Caco-2 (cell line): Measurements from ENCODE around the gene LY9. TPM values are rescaled to one million over a fixed set of nuclear protein-coding genes. Genes with fewer than 3 reads are reported as not detected.

ENCODE experiments used
- BruUV-seq: library from RNA; stranded (reverse); fragments of 400-500 nt; replicated peaks from 2 replicates; lab custom pipeline; 2021; lab: Mats Ljungman, UMichigan
- CTCF ChIA-PET: fragments of 300-600 bp; sonication (Branson Sonifier 250); formaldehyde crosslinking; loops from one replicate; lab custom pipeline; 2022; ENCODE audit warnings: antibody characterized with exemption; lab: Charles Lee
- POLR2A ChIA-PET: fragments of 300-600 bp; sonication (Branson Sonifier 250); formaldehyde crosslinking; loops from one replicate; lab custom pipeline; 2022; ENCODE audit warnings: antibody characterized with exemption; lab: Charles Lee
- DNase-seq, 2 experiments: peaks; one replicate each; pipeline versions ENCODE4 v3.0.0 to v3.0.0-alpha.2; 2020 to 2022
- H3K27me3 ChIP-seq: replicated peaks from 2 replicates; pipeline ENCODE4 v1.6.0; 2011; ENCODE audit warnings: low read length; ENCODE audit not compliant: control insufficient read depth, insufficient read depth
- H3K36me3 ChIP-seq: 2 replicates; pipeline ENCODE4 v1.5.1; 2011; ENCODE audit warnings: low read length; ENCODE audit not compliant: control insufficient read depth, insufficient read depth
- H3K4me1 ChIP-seq: fragments of 250-450 bp; sonication (Bioruptor Pico); 2 replicates; pipeline ENCODE4 v1.5.1; 2020; ENCODE audit warnings: mild to moderate bottlenecking
- H3K4me3 ChIP-seq: 2 replicates; pipeline ENCODE4 v1.5.1; 2011; ENCODE audit warnings: low read depth, mild to moderate bottlenecking, control low read depth, low read length
- H3K9me3 ChIP-seq: fragments of 250-450 bp; sonication (Bioruptor Pico); 2 replicates; pipeline ENCODE4 v1.5.1; 2020; ENCODE audit warnings: mild to moderate bottlenecking, moderate library complexity
- H3K27ac Mint-ChIP-seq: one replicate; pipeline ENCODE4 v1.8.0; 2022; ENCODE audit warnings: mixed read lengths; ENCODE audit not compliant: unreplicated experiment
- H3K27me3 Mint-ChIP-seq: one replicate; pipeline ENCODE4 v1.8.0; 2022; ENCODE audit warnings: mixed read lengths; ENCODE audit not compliant: insufficient read depth, unreplicated experiment
- H3K36me3 Mint-ChIP-seq: one replicate; pipeline ENCODE4 v1.8.0; 2022; ENCODE audit warnings: mild to moderate bottlenecking, mixed read lengths; ENCODE audit not compliant: insufficient read depth, unreplicated experiment
- H3K4me1 Mint-ChIP-seq: one replicate; pipeline ENCODE4 v1.8.0; 2022; ENCODE audit warnings: low read depth, mixed read lengths; ENCODE audit not compliant: unreplicated experiment
- H3K4me3 Mint-ChIP-seq: one replicate; pipeline ENCODE4 v1.8.0; 2022; ENCODE audit warnings: mild to moderate bottlenecking, moderate library complexity, mixed read lengths; ENCODE audit not compliant: unreplicated experiment
- H3K9me3 Mint-ChIP-seq: one replicate; pipeline ENCODE4 v1.8.0; 2022; ENCODE audit warnings: mixed read lengths; ENCODE audit not compliant: unreplicated experiment
- intact Hi-C: fragments of 100-400 bp; cut with micrococcal nuclease; formaldehyde crosslinking; loops from one replicate; pipeline ENCODE4 v1.10.0; 2022; ENCODE audit not compliant: unreplicated experiment
- total RNA-seq: library from RNA; stranded (reverse); gene quantifications from 2 replicates; pipeline ENCODE4 v1.2.3, GENCODE V29; 2022
- TF ChIP-seq, protein P1 (sequence below), 2 experiments: fragments of 200-600 bp in 1 of 2; IDR thresholded peaks; 1 replicate in 1 of 2; 2 replicates in 1 of 2; pipeline versions ENCODE4 v1.5.1 to v1.8.0; 2011 to 2022; ENCODE audit warnings: antibody characterized with exemption in 1 of 2, control low read depth in 1 of 2, inconsistent platforms in 1 of 2, low read depth in 1 of 2, low read length in 1 of 2, mild to moderate bottlenecking in 1 of 2, moderate library complexity in 1 of 2; ENCODE audit not compliant: insufficient read depth in 1 of 2, severe bottlenecking in 1 of 2, unreplicated experiment in 1 of 2

The LY9 gene
- total RNA-seq, 1 experiment from 2014 or later: not detected

- no peaks in the 10 kb centered on the region for H3K36me3 Mint-ChIP-seq
- no peaks in the 10 kb centered on the region for H3K27me3 Mint-ChIP-seq
- Histone ChIP-seq H3K27me3 (no peaks in the 10 kb centered on the region), H3K9me3 (no peaks in the 10 kb centered on the region), H3K4me3 (no peak overlapping the region), H3K36me3 (no peaks in the 10 kb centered on the region), H3K4me1 (0 out of 2 replicates have a peak, but pooled peaks cover 3% of the 10 kb centered on the region)
- intact Hi-C loops: no loop called here
- ChIA-PET CTCF (no interaction called here), POLR2A (no interaction called here)
- BruUV-seq: no TSS peak
- no peaks in the 10 kb centered on the region for H3K9me3 Mint-ChIP-seq
- no peak overlapping the region for H3K27ac Mint-ChIP-seq
- H3K4me1 Mint-ChIP-seq: no peaks in the 10 kb centered on the region
- TF ChIP-seq, protein P1, sequence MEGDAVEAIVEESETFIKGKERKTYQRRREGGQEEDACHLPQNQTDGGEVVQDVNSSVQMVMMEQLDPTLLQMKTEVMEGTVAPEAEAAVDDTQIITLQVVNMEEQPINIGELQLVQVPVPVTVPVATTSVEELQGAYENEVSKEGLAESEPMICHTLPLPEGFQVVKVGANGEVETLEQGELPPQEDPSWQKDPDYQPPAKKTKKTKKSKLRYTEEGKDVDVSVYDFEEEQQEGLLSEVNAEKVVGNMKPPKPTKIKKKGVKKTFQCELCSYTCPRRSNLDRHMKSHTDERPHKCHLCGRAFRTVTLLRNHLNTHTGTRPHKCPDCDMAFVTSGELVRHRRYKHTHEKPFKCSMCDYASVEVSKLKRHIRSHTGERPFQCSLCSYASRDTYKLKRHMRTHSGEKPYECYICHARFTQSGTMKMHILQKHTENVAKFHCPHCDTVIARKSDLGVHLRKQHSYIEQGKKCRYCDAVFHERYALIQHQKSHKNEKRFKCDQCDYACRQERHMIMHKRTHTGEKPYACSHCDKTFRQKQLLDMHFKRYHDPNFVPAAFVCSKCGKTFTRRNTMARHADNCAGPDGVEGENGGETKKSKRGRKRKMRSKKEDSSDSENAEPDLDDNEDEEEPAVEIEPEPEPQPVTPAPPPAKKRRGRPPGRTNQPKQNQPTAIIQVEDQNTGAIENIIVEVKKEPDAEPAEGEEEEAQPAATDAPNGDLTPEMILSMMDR (IDR thresholded peaks at IDR 0.05; ENCODE audit: insufficient read depth in 1 of 2, low read depth in 1 of 2, low read length in 1 of 2, severe bottlenecking in 1 of 2, unreplicated experiment in 1 of 2): no peak
- no peak for DNase-seq
- H3K4me3 Mint-ChIP-seq: no peak overlapping the region
Observed at GRCh38 chr1:160855181-160855981, 59.4 kb downstream of the LY9 start.

GRCh38 chr1:160858097-160858496 is 62.1 kb downstream of the LY9 start:
- peaks cover 5% of the 10 kb centered on the region for H3K4me1 Mint-ChIP-seq
- H3K9me3 Mint-ChIP-seq: no peaks in the 10 kb centered on the region
- no peaks in the 10 kb centered on the region for H3K27me3 Mint-ChIP-seq
- H3K4me3 ChIP-seq: no peak overlapping the region
- H3K9me3 ChIP-seq: no peaks in the 10 kb centered on the region
- no peak overlapping the region for H3K27ac Mint-ChIP-seq
- no peaks in the 10 kb centered on the region for H3K27me3 ChIP-seq
- TF ChIP-seq, protein P1 (IDR thresholded peaks at IDR 0.05; ENCODE audit: insufficient read depth in 1 of 2, low read depth in 1 of 2, low read length in 1 of 2, severe bottlenecking in 1 of 2, unreplicated experiment in 1 of 2): no peak
- intact Hi-C loops: no loop called here
- POLR2A ChIA-PET: no interaction called here
- H3K4me1 ChIP-seq: no peaks in the 10 kb centered on the region
- no TSS peak for BruUV-seq
- no peak for DNase-seq
- CTCF ChIA-PET: no interaction called here
- no peaks in the 10 kb centered on the region for H3K36me3 Mint-ChIP-seq
- no peaks in the 10 kb centered on the region for H3K36me3 ChIP-seq
- H3K4me3 Mint-ChIP-seq: no peak overlapping the region

- no peaks in the 10 kb centered on the region for H3K9me3 ChIP-seq
- ChIA-PET POLR2A (no interaction called here), CTCF (no interaction called here)
- Mint-ChIP-seq H3K27ac (no peak overlapping the region), H3K4me3 (no peak overlapping the region), H3K27me3 (no peaks in the 10 kb centered on the region), H3K36me3 (no peaks in the 10 kb centered on the region), H3K4me1 (peaks cover 7% of the 10 kb centered on the region), H3K9me3 (no peaks in the 10 kb centered on the region)
- H3K4me3 ChIP-seq: no peak overlapping the region
- no peak for DNase-seq
- TF ChIP-seq, protein P1 (IDR thresholded peaks at IDR 0.05; ENCODE audit: insufficient read depth in 1 of 2, low read depth in 1 of 2, low read length in 1 of 2, severe bottlenecking in 1 of 2, unreplicated experiment in 1 of 2): no peak
- intact Hi-C loops: no loop called here
- H3K36me3 ChIP-seq: no peaks in the 10 kb centered on the region
- no peaks in the 10 kb centered on the region for H3K27me3 ChIP-seq
- BruUV-seq: no TSS peak
- H3K4me1 ChIP-seq: no peaks in the 10 kb centered on the region
Observed at GRCh38 chr1:160858507-160858906, 62.5 kb downstream of the LY9 start.
